ENCODE data around the gene ATXN1.
A peak's percentile ranks its signal among the peaks of the same experiment; 100 is the strongest.
"Not testable (repeated sequence)": the region's sequence is repeated elsewhere in the genome, so short reads cannot be mapped to it uniquely, and the experiment has no call there.

The ATXN1 gene

GRCh38 chr6:16760516-16761470, at the start of gene ATXN1:
TSS of gene ATXN1 (minus strand) at chr6:16761460.
- peak; percentile 85 for DNase-seq

- no peak for DNase-seq
Observed at GRCh38 chr6:16810411-16810810, 49.2 kb upstream of the ATXN1 start.

GRCh38 chr6:16809753-16810358, 48.6 kb upstream of the ATXN1 start:
- DNase-seq: no peak

GRCh38 chr6:16807956-16808355, 46.7 kb upstream of the ATXN1 start:
- DNase-seq: no peak

GRCh38 chr6:16806363-16806762, 45.1 kb upstream of the ATXN1 start:
- no peak for DNase-seq

GRCh38 chr6:16805243-16805950, 44.1 kb upstream of the ATXN1 start:
- DNase-seq: no peak

GRCh38 chr6:16804546-16805242, 43.4 kb upstream of the ATXN1 start:
- no peak for DNase-seq

- DNase-seq: peak; percentile 90
Observed at GRCh38 chr6:16803294-16804200, 42.3 kb upstream of the ATXN1 start.

- DNase-seq: peak; percentile 49
Observed at GRCh38 chr6:16802071-16802470, 40.8 kb upstream of the ATXN1 start.

- no peak for DNase-seq
Observed at GRCh38 chr6:16800942-16801341, 39.7 kb upstream of the ATXN1 start.

- no peak for DNase-seq
Observed at GRCh38 chr6:16800341-16800740, 39.1 kb upstream of the ATXN1 start.

GRCh38 chr6:16799279-16800193, 38.3 kb upstream of the ATXN1 start:
- no peak for DNase-seq

GRCh38 chr6:16793828-16794412, 32.7 kb upstream of the ATXN1 start:
- no peak for DNase-seq

GRCh38 chr6:16789329-16790038, 28.2 kb upstream of the ATXN1 start:
- DNase-seq: no peak

- DNase-seq: no peak
Observed at GRCh38 chr6:16787128-16787682, 25.9 kb upstream of the ATXN1 start.

- no peak for DNase-seq
Observed at GRCh38 chr6:16785496-16785895, 24.2 kb upstream of the ATXN1 start.

GRCh38 chr6:16784957-16785356, 23.7 kb upstream of the ATXN1 start:
- not testable (repeated sequence) for DNase-seq

GRCh38 chr6:16783952-16784565, 22.8 kb upstream of the ATXN1 start:
- no peak for DNase-seq

- no peak for DNase-seq
Observed at GRCh38 chr6:16783509-16783908, 22.2 kb upstream of the ATXN1 start.
